Brain microvascular endothelial cell (primary cell): ENCODE results near the gene ASS1.

ENCODE experiments used
- DNase-seq: peaks from one replicate; pipeline ENCODE4 v3.0.0-alpha.2; 2020
- H3K27ac ChIP-seq: fragments of 250-450 bp; sonication (Bioruptor Pico); 2 replicates; pipeline ENCODE4 v1.5.1; 2020; ENCODE audit warnings: mild to moderate bottlenecking, moderate library complexity
- H3K27me3 ChIP-seq: fragments of 250-450 bp; sonication (Bioruptor Pico); replicated peaks from 2 replicates; pipeline ENCODE4 v1.5.1; 2020; ENCODE audit warnings: mild to moderate bottlenecking
- H3K36me3 ChIP-seq: fragments of 250-450 bp; sonication (Bioruptor Pico); replicated peaks from 2 replicates; pipeline ENCODE4 v1.5.1; 2020; ENCODE audit warnings: mild to moderate bottlenecking
- H3K4me3 ChIP-seq: 2 replicates; pipeline ENCODE4 v1.5.1; 2011; ENCODE audit warnings: low read depth, mild to moderate bottlenecking, control low read depth, low read length, moderate library complexity
- CTCF ChIP-seq: IDR thresholded peaks from 2 replicates; pipeline ENCODE4 v1.5.1; 2011; ENCODE audit warnings: low read depth, mild to moderate bottlenecking, moderate library complexity, low read length, control low read depth, inconsistent platforms; ENCODE audit errors: missing control alignments
- in situ Hi-C: cut with HindIII; loops from 2 replicates; pipeline ENCODE4 v1.10.0; 2017; ENCODE audit warnings: low sequenced_read_pairs, low pct_ligation_motif_present

Gene ASS1

GRCh38 chr9:130472184-130472705 is 27.5 kb downstream of the ASS1 start:
- Histone ChIP-seq H3K36me3 (no peaks in the 10 kb centered on the region), H3K4me3 (no peak overlapping the region), H3K27me3 (peaks cover 36% of the 10 kb centered on the region), H3K27ac (no peak overlapping the region)
- in situ Hi-C loops = no loop called here
- DNase-seq = no peak
- TF ChIP-seq CTCF = no peak

DNA sequence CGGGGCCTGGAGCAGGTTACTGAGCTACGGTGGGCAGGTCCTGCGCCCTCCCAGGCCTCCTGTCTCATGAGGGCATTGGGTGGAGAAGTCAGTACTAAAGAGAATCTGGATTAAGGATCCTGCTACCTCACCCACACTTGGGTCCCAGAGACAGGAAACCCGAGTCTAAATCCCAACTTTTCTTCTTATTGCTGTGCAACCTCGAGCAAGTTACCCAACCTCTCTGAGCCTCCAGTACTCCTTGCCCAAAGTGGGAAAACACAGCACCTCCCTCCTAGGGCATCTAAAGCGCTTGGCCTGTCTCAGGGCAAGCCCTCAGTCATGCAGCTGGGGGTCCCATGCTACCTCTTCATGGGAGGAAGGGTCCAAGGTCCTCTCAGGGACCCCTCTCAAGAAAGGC is 28.2 kb downstream of the ASS1 start:
- H3K36me3 ChIP-seq = no peaks in the 10 kb centered on the region
- TF ChIP-seq CTCF = no peak
- no peak for DNase-seq
- in situ Hi-C loops = no loop called here
- H3K27ac ChIP-seq = no peak overlapping the region
- H3K27me3 ChIP-seq = peaks cover 30% of the 10 kb centered on the region
- H3K4me3 ChIP-seq = no peak overlapping the region

- no peak for TF ChIP-seq CTCF
- DNase-seq = no peak
- H3K27me3 ChIP-seq = peaks cover 27% of the 10 kb centered on the region
- H3K27ac ChIP-seq = no peak overlapping the region
- no peak overlapping the region for H3K4me3 ChIP-seq
- in situ Hi-C loops = no loop called here
- H3K36me3 ChIP-seq = no peaks in the 10 kb centered on the region
Measured at GRCh38 chr9:130473566-130473965, 28.8 kb downstream of the ASS1 start.

GRCh38 chr9:130474106-130474505 is 29.3 kb downstream of the ASS1 start:
- in situ Hi-C loops = no loop called here
- no peak overlapping the region for H3K4me3 ChIP-seq
- H3K27ac ChIP-seq = no peak overlapping the region
- no peak for DNase-seq
- H3K27me3 ChIP-seq = peaks cover 25% of the 10 kb centered on the region
- TF ChIP-seq CTCF = no peak
- H3K36me3 ChIP-seq = no peaks in the 10 kb centered on the region

DNA sequence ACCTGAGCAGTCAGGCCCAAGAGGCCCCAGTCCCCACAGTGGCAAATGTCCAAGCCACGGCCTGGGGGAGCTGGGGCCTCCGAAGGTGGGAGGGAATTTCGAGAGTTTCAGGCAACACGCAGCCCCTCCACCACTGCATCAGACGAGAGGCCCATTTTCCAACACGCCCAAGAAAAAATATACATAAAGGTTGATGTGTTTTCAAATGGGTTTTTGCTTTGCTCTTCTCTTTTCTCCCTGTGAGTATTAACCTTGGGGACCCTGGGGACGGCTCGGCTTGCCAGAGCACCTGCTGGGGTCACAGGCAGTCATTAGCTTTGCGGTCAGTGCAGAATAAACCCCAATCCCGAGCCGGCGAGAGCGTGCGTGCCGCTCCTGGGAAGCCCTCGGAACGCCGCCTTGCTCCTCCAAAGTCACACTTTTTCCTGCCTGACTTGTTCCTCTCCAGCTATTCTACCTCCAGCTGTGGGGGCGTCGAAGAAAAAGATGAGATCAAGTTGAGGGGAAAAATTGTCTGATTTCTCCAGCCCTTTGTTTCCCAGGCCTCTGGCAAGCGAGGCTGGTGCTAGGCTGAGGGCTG is 31.5 kb downstream of the ASS1 start:
- in situ Hi-C loops = no loop called here
- Histone ChIP-seq H3K27ac (no peak overlapping the region), H3K27me3 (peaks cover 18% of the 10 kb centered on the region), H3K4me3 (no peak overlapping the region), H3K36me3 (no peaks in the 10 kb centered on the region)
- TF ChIP-seq CTCF = no peak
- DNase-seq = no peak

- in situ Hi-C loops = no loop called here
- no peaks in the 10 kb centered on the region for H3K36me3 ChIP-seq
- DNase-seq = no peak
- no peak for TF ChIP-seq CTCF
- H3K4me3 ChIP-seq = no peak overlapping the region
- peaks cover 25% of the 10 kb centered on the region for H3K27me3 ChIP-seq
- H3K27ac ChIP-seq = no peak overlapping the region
Measured at GRCh38 chr9:130477564-130477963, 32.8 kb downstream of the ASS1 start.
